NOMO-1 treated with DMSO at 0.1 percent for 48 hours (cell line): ENCODE results near the gene ACKR3.

Experiments used
- DNase-seq: peaks from one replicate; lab custom pipeline; 2025; ENCODE audit not compliant: unreplicated experiment; lab: John Stamatoyannopoulos, UW

The ACKR3 gene

GRCh38 chr2:236568068-236568921 lies 1.3 kb upstream of the ACKR3 start:
- DNase-seq, result peak; percentile 55

GRCh38 chr2:236568922-236569572 lies 578 bp upstream of the ACKR3 start:
- no peak for DNase-seq

- DNase-seq, result peak; percentile 41
Measured at GRCh38 chr2:236570081-236570868, 650 bp downstream of the ACKR3 start.

GRCh38 chr2:236571145-236571544 lies 1.5 kb downstream of the ACKR3 start:
- no peak for DNase-seq

- no peak for DNase-seq
Measured at GRCh38 chr2:236572482-236572881, 2.9 kb downstream of the ACKR3 start.

- DNase-seq, result no peak
Measured at GRCh38 chr2:236573066-236573929, 3.7 kb downstream of the ACKR3 start.

- DNase-seq, result no peak
Measured at GRCh38 chr2:236574000-236574399, 4.4 kb downstream of the ACKR3 start.

- no peak for DNase-seq
Measured at GRCh38 chr2:236574424-236575145, 5.0 kb downstream of the ACKR3 start.

- DNase-seq, result no peak
Measured at GRCh38 chr2:236575510-236575909, 5.9 kb downstream of the ACKR3 start.

GRCh38 chr2:236576087-236576486 lies 6.5 kb downstream of the ACKR3 start:
- DNase-seq, result no peak

- peak; percentile 33 for DNase-seq
Measured at GRCh38 chr2:236576953-236577352, 7.3 kb downstream of the ACKR3 start.

GRCh38 chr2:236577481-236578410 lies 8.1 kb downstream of the ACKR3 start:
- no peak for DNase-seq

GRCh38 chr2:236578411-236578846 lies 8.8 kb downstream of the ACKR3 start:
- DNase-seq, result no peak

GRCh38 chr2:236579048-236579745 lies 9.6 kb downstream of the ACKR3 start:
- DNase-seq, result no peak

GRCh38 chr2:236579746-236580315 lies 10.2 kb downstream of the ACKR3 start:
- no peak for DNase-seq

- no peak for DNase-seq
Measured at GRCh38 chr2:236580746-236581355, 11.2 kb downstream of the ACKR3 start.

- DNase-seq, result no peak
Measured at GRCh38 chr2:236581546-236581945, 11.9 kb downstream of the ACKR3 start.

GRCh38 chr2:236582968-236583367 lies 13.3 kb downstream of the ACKR3 start:
- no peak for DNase-seq
